GM08714 (cell line): Measurements from ENCODE around the gene PLAC9.

Experiments used
- H3K4me3 ChIP-seq: fragments of 200-500 bp; sonication (Bioruptor generic); 2 replicates; pipeline ENCODE4 v1.5.1; 2014; ENCODE audit warnings: mild to moderate bottlenecking, low read length, inconsistent platforms
- ZNF274 ChIP-seq: IDR thresholded peaks from 2 replicates; pipeline ENCODE4 v1.6.1; 2012; ENCODE audit warnings: mild to moderate bottlenecking, low read depth, low read length

PLAC9 gene

GRCh38 chr10:80172896-80173295 lies 40.4 kb downstream of the PLAC9 start:
- no peak for TF ChIP-seq ZNF274
- H3K4me3 ChIP-seq = no peak overlapping the region

GRCh38 chr10:80173466-80173865 lies 40.9 kb downstream of the PLAC9 start:
- no peak for TF ChIP-seq ZNF274

GRCh38 chr10:80174641-80175395 lies 42.3 kb downstream of the PLAC9 start:
- H3K4me3 ChIP-seq = no peak overlapping the region
- no peak for TF ChIP-seq ZNF274

More at GRCh38 chr10:80173466-80173865, 40.9 kb downstream of the PLAC9 start:
- no peak overlapping the region for H3K4me3 ChIP-seq

- no peak for TF ChIP-seq ZNF274
- no peak overlapping the region for H3K4me3 ChIP-seq
Measured at GRCh38 chr10:80176526-80176925, 44.0 kb downstream of the PLAC9 start.

GRCh38 chr10:80177781-80178636 lies 45.5 kb downstream of the PLAC9 start:
- TF ChIP-seq ZNF274 = no peak
- H3K4me3 ChIP-seq = no peak overlapping the region

GRCh38 chr10:80182986-80183385 lies 50.5 kb downstream of the PLAC9 start:
- no peak for TF ChIP-seq ZNF274
- no peak overlapping the region for H3K4me3 ChIP-seq

- TF ChIP-seq ZNF274 = no peak
- H3K4me3 ChIP-seq = no peak overlapping the region
Measured at GRCh38 chr10:80183436-80183835, 50.9 kb downstream of the PLAC9 start.

- TF ChIP-seq ZNF274 = no peak
- H3K4me3 ChIP-seq = no peak overlapping the region
Measured at GRCh38 chr10:80184291-80184690, 51.8 kb downstream of the PLAC9 start.

GRCh38 chr10:80185578-80186299 lies 53.2 kb downstream of the PLAC9 start:
- no peak for TF ChIP-seq ZNF274

GRCh38 chr10:80186364-80187012 lies 54.0 kb downstream of the PLAC9 start:
- no peak overlapping the region for H3K4me3 ChIP-seq
- TF ChIP-seq ZNF274 = no peak

More at GRCh38 chr10:80185578-80186299, 53.2 kb downstream of the PLAC9 start:
- H3K4me3 ChIP-seq = no peak overlapping the region

GRCh38 chr10:80187060-80187459 lies 54.5 kb downstream of the PLAC9 start:
- no peak overlapping the region for H3K4me3 ChIP-seq
- no peak for TF ChIP-seq ZNF274

GRCh38 chr10:80187465-80188409 lies 55.2 kb downstream of the PLAC9 start:
- peak overlapping the region; percentile 3; the same call in 1 of the 2 replicates for H3K4me3 ChIP-seq
- TF ChIP-seq ZNF274 = no peak

- no peak overlapping the region for H3K4me3 ChIP-seq
- TF ChIP-seq ZNF274 = no peak
Measured at GRCh38 chr10:80188713-80189112, 56.2 kb downstream of the PLAC9 start.
